Stimulated activated naive CD4-positive, alpha-beta T cell (primary cell): ENCODE results near the gene CNTN5.
"Not testable (repeated sequence)": the region's sequence is repeated elsewhere in the genome, so short reads cannot be mapped to it uniquely, and the experiment has no call there.

ENCODE experiments used
- DNase-seq, 6 experiments: peaks; one replicate each; lab custom pipeline; 2025; lab: John Stamatoyannopoulos, UW

CNTN5 gene

GRCh38 chr11:100214791-100215190 is 1194.0 kb downstream of the CNTN5 start:
- DNase-seq, result no peak

- DNase-seq, result no peak
Observed at GRCh38 chr11:100220801-100221200, 1200.1 kb downstream of the CNTN5 start.

GRCh38 chr11:100221791-100222190 is 1201.0 kb downstream of the CNTN5 start:
- no peak for DNase-seq

GRCh38 chr11:100224541-100225034 is 1203.8 kb downstream of the CNTN5 start:
- no peak for DNase-seq

GRCh38 chr11:100229086-100229485 is 1208.3 kb downstream of the CNTN5 start:
- no peak for DNase-seq

GRCh38 chr11:100232006-100232405 is 1211.3 kb downstream of the CNTN5 start:
- DNase-seq, result no peak

GRCh38 chr11:100235085-100235484 is 1214.3 kb downstream of the CNTN5 start:
- no peak for DNase-seq

- DNase-seq, result no peak
Observed at GRCh38 chr11:100240025-100240539, 1219.3 kb downstream of the CNTN5 start.

- DNase-seq, result no peak
Observed at GRCh38 chr11:100247704-100248103, 1227.0 kb downstream of the CNTN5 start.

- DNase-seq, result not testable (repeated sequence)
Observed at GRCh38 chr11:100257238-100257803, 1236.6 kb downstream of the CNTN5 start.

GRCh38 chr11:100269516-100269915 is 1248.8 kb downstream of the CNTN5 start:
- DNase-seq, result no peak

- DNase-seq, result no peak
Observed at GRCh38 chr11:100273066-100273815, 1252.5 kb downstream of the CNTN5 start.

GRCh38 chr11:100274466-100274865 is 1253.7 kb downstream of the CNTN5 start:
- not testable (repeated sequence) for DNase-seq

GRCh38 chr11:100294748-100295147 is 1274.0 kb downstream of the CNTN5 start:
- DNase-seq, result no peak

GRCh38 chr11:100296051-100296679 is 1275.4 kb downstream of the CNTN5 start:
- DNase-seq, result no peak

- no peak for DNase-seq
Observed at GRCh38 chr11:100297516-100297915, 1276.8 kb downstream of the CNTN5 start.

GRCh38 chr11:100302824-100303223 is 1282.1 kb downstream of the CNTN5 start:
- no peak for DNase-seq

- DNase-seq, result no peak
Observed at GRCh38 chr11:100303897-100304296, 1283.1 kb downstream of the CNTN5 start.

- no peak for DNase-seq
Observed at GRCh38 chr11:100308202-100308601, 1287.5 kb downstream of the CNTN5 start.

GRCh38 chr11:100315946-100316345 is 1295.2 kb downstream of the CNTN5 start:
- no peak for DNase-seq

GRCh38 chr11:100316952-100317351 is 1296.2 kb downstream of the CNTN5 start:
- no peak for DNase-seq

GRCh38 chr11:100319691-100320090 is 1298.9 kb downstream of the CNTN5 start:
- DNase-seq, result no peak
